ENCODE results near the gene PRKAB1.

The PRKAB1 gene

DNA sequence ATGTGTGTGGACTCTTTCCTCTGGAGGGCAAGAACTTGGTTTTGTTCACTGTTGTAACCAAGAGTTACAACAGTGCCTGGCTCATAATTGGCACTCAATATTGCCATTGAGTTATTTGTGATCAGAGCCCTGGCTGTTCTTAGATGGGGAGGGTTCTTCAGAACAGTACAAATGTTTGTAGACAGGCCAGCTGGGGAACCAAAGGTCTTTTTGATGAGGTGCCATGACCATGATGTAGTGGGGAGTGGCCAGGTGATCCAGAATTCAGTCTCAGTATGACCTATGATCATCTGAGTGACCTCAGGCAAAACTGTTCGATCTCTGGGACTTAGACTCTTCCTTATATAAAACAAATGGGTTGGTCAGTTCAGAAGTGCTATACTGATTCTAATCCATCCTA is 3.3 kb upstream of the PRKAB1 start:
- no peak for DNase-seq (ENCODE audit: low read depth)

- no peak for DNase-seq (ENCODE audit: low read depth)
Measured at GRCh38 chr12:119665164-119665929, 2.6 kb upstream of the PRKAB1 start.

- DNase-seq (ENCODE audit: low read depth), result no peak
Measured at GRCh38 chr12:119666226-119666795, 1.6 kb upstream of the PRKAB1 start.

DNA sequence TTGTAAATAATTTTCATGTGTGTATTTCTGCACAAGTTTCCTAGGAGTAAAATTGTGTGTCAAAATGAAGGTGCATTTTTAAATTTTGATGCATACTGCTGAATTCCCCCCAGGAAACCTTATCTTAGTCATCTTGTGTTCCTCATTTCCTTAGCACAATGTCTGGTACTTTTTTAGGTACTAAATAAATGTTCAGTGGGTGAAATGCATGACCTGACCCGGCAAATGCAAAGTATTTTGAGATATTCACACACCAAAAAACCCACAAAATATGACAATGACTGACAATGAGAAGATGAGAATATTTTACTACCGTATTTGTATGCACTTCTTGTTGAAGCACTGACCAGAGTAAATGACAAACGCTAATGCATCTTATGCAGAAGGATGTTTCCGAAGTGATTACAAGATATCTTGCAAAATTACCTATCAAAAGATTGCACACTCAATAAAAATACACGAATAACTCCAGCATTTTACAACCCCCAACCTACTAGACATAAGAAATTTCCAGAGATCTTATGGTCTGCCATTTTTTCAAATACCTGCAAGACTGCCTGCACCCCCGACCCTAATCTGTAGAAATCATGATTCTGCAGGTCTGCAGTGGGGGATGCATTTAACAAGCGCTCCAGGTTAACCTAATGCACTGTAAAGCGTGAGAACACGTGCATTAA is 895 bp upstream of the PRKAB1 start:
- DNase-seq (ENCODE audit: low read depth), result no peak

DNA sequence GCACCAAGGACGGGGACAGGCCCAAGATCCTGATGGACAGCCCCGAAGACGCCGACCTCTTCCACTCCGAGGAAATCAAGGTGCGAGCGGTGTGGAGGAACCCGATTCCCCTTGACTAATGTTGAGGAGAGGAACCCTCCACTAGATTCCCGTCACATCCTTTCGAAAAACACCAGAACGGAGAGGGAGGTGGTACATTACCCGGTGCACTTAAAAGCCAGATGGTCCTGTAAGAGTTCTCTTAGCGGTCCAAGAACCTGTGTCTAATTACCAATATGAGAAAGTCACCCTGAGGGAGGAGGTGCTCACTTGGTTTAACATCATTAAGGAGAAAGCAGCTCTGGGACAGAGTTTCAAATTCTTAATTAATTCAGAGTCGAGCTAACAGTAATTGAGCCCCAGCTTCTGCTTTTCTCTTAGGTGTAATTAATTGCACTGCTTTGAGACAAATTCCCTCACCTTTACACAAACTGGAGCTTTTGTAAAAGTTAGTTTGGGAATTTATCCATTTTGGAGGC is 450 bp downstream of the PRKAB1 start:
- no peak for DNase-seq (ENCODE audit: low read depth)

GRCh38 chr12:119669744-119670472 is 2.0 kb downstream of the PRKAB1 start:
- DNase-seq (ENCODE audit: low read depth), result no peak

GRCh38 chr12:119671070-119671469 is 3.1 kb downstream of the PRKAB1 start:
- no peak for DNase-seq (ENCODE audit: low read depth)

DNA sequence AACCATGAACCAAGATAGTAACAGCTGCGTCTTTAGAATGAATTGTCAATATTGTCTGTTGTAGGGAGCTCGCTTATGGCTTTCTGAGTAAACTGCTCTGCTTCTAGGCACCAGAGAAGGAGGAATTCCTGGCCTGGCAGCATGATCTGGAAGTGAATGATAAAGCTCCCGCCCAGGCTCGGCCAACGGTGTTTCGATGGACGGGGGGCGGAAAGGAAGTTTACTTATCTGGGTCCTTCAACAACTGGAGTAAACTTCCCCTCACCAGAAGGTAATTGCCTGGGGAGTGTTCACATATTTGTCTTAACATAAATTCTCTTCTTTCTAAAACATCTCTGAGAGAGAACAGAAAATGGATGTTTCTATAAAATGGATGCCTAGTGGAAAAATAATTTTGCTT is 4.3 kb downstream of the PRKAB1 start:
- no peak for DNase-seq (ENCODE audit: low read depth)

DNA sequence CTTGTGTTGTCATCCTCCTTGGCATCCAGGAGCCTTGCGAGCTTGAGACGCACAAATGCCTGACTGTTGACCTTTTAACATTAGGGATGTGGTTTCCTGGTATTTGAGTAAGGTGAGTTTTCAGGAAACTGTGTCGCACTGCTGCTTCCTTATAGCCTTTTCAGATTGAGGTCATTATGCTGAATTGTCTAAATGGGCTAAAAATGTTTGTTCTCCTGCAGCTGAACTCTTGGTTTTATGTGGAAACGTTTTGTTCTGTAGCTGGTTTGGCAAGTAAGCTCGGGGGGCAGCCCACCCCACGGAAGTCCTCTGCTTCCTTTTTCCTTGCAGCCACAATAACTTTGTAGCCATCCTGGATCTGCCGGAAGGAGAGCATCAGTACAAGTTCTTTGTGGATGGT is 5.7 kb downstream of the PRKAB1 start:
- no peak for DNase-seq (ENCODE audit: low read depth)

DNA sequence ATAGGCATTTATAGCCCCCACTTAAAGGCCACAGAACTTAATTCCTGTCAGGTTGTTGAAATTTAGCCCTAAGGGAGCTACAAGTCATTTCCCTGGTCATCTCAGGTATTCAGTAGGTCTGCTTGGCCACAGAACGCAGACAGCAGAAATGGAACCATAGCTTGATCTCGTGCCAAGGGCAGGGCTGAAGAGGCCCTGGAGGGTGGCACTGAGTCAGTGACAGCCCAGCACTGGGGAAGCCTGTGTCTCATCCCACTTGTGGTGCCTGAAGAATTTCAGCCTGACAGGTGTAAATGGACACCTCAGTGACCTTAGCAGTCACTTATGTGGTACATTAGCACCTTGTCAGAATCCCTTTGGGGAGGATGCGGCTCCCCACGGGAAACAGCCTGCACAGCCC is 6.6 kb downstream of the PRKAB1 start:
- DNase-seq (ENCODE audit: low read depth), result no peak

GRCh38 chr12:119676022-119676421 is 8.1 kb downstream of the PRKAB1 start:
- no peak for DNase-seq (ENCODE audit: low read depth)

- no peak for DNase-seq (ENCODE audit: low read depth)
Measured at GRCh38 chr12:119676573-119676972, 8.6 kb downstream of the PRKAB1 start.

GRCh38 chr12:119678459-119678858 is 10.5 kb downstream of the PRKAB1 start:
- DNase-seq (ENCODE audit: low read depth), result no peak

DNA sequence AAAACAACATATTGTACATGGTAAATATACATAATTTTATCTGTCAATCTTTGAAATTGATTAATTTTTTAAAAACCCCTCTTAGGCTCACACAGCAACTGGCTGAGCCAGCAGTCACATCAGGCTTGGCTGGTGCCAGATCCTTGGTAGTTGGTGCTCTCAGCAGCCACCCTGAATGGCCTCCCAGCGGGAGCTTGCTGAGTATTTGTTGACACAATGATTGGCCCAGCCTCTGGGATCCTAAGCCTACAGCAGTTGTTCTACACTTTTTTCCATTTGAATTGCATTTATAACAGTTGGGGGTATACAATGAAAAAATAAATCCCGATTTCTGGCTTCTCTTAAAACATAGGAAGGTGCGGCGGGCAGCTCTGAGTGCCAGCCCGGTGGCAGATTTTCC is 11.1 kb downstream of the PRKAB1 start:
- DNase-seq (ENCODE audit: low read depth), result no peak

GRCh38 chr12:119679490-119679889 is 11.6 kb downstream of the PRKAB1 start:
- DNase-seq (ENCODE audit: low read depth), result no peak

GRCh38 chr12:119681111-119681510 is 13.2 kb downstream of the PRKAB1 start:
- no peak for DNase-seq (ENCODE audit: low read depth)

DNA sequence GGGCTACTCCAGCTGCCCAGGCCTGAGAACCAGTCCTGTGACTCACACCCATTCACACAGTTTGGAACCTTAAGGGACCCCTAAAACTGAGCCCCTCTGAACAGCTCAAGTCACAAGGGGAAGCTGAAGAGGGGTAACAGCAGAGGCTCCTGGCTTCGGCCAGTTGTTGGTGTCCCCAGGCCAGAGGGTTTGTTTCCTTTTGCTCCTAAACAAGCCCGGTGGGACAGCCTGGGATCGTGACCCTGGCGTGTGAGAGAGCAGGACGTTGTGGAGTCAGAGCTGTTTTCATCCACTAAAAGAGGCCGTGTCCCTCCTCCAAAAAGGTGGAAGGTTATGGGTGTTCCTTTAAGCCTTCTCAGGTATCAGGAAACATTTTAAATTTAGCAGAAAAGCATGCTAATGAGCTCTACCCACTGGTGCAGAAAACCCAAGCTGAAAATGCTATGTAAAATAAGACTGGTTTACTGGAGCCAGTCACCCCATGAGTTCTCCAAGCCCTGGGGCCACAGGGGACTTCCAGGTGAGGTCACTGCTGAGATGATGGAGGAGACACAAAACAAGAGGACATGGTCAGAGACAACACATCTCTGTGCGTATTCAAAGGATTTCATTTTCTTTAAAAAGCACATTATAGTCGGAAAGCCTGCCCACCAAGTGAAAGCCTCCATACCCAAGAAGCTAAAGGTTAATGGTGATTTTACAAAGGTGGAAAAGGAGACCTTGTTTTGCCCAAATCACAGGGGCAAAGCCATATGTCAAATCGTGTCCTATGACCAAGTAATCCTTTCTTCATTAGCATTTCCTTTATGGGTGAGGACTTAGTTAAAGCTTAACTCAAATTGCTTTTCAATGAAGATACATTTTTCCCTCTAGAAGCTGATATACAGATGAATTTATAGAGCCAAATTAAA is 14.1 kb downstream of the PRKAB1 start:
- no peak for DNase-seq (ENCODE audit: low read depth)

GRCh38 chr12:119682639-119683252 is 14.8 kb downstream of the PRKAB1 start:
- no peak for DNase-seq (ENCODE audit: low read depth)

- no peak for DNase-seq (ENCODE audit: low read depth)
Measured at GRCh38 chr12:119683413-119683812, 15.5 kb downstream of the PRKAB1 start.

DNA sequence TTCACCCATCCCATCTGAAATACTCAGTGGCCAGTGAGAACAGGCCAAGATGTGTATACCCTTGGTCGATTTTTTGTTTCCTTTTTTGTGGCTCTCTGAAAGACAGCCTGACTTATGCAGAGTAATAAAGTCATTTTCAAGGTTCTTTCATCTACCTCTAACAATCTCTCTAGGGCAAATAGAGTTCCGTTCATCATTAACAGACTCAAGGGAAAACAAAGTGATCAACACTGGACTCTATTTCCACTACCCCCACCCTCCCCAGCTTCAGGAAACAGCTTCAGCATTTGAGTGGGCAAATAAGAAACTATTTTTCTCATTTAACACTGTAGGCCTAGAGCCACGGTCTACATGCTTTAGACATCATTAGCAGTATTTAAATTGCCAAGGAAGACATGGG is 15.9 kb downstream of the PRKAB1 start:
- DNase-seq (ENCODE audit: low read depth), result no peak
